ENCODE data around the gene NLRP7. TPM values are rescaled to one million over a fixed set of nuclear protein-coding genes. Genes with fewer than 3 reads are reported as not detected.
"Not testable (repeated sequence)": the region's sequence is repeated elsewhere in the genome, so short reads cannot be mapped to it uniquely, and the experiment has no call there.

Gene NLRP7
- total RNA-seq, 1 donor from 2014 or later = not detected

DNA sequence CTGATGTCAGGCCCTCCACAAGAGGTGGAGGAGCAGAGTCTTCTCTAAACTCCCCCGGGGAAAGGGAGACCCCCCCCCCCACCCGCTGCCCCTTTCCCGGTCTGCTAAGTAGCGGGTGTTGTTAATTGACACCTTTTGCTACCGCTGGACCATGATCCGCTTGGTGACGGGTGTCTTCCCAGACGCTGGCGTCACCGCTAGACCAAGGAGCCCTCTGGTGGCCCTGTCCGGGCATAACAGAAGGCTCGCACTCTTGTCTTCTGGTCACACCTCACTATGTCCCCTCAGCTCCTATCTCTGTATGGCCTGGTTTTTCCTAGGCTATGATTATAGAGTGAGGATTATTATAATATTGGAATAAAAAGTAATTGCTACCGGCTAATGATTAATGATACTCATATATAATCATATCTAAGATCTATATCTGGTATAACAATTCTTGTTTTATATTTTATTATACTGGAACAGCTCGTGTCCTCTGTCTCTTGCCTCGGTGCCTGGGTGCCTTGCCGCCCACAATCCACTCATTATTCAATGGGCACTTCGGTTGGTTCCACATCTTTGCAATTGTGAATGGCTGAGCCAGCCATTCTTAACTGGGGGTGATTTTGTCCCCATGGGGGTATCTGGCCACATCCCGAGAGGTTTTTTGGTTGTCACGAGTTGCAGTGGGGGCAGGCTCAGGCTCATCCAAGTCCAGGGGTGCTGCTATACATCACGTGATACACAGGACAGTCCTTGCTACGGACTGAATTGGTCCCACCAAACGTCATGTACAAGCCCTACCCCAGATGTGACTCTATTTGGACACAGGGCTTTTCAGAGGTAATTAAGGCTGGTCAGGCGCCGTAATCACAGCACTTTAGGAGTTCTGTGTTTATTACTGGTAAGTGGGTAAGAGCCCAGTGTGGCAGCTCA lies 27.4 kb downstream of the NLRP7 start:
- intact Hi-C loops (cut with micrococcal nuclease) = not testable (repeated sequence)

DNA sequence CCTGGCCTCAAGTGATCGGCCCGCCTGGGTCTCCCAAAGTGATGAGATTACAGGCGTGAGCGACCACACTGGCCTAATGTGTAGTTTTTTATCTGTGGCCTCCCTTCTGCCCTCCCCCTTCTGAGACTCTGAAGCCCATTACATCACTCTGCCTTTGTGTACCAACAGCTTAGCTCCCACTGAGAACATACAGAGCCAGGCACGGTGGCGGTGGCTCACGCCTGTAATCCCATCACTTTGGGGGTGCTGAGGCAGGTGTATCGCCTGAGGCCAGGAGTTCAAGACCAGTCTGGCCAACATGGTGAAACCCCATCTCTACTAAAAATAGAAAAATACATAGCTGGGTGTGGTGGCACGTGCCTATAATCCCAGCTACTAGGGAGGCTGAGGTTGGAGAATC lies 28.8 kb downstream of the NLRP7 start:
- intact Hi-C loops (cut with micrococcal nuclease) = no loop called here

- intact Hi-C loops (cut with micrococcal nuclease) = no loop called here
Observed at GRCh38 chr19:54916822-54917221, 30.5 kb downstream of the NLRP7 start.

DNA sequence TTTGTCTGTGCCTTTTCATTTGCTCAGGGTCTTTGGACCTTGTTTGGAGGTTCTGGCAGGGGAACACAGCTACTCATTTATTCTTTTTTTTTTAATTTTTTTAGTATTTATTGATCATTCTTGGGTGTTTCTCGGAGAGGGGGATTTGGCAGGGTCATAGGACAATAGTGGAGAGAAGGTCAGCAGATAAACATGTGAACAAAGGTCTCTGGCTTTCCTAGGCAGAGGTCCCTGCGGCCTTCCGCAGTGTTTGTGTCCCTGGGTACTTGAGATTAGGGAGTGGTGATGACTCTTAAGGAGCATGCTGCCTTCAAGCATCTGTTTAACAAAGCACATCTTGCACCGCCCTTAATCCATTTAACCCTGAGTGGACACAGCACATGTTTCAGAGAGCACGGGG lies 39.4 kb downstream of the NLRP7 start:
- intact Hi-C loops (cut with micrococcal nuclease) = not testable (repeated sequence)

- intact Hi-C loops (cut with micrococcal nuclease) = no loop called here
Observed at GRCh38 chr19:54906819-54907218, 40.5 kb downstream of the NLRP7 start.

DNA sequence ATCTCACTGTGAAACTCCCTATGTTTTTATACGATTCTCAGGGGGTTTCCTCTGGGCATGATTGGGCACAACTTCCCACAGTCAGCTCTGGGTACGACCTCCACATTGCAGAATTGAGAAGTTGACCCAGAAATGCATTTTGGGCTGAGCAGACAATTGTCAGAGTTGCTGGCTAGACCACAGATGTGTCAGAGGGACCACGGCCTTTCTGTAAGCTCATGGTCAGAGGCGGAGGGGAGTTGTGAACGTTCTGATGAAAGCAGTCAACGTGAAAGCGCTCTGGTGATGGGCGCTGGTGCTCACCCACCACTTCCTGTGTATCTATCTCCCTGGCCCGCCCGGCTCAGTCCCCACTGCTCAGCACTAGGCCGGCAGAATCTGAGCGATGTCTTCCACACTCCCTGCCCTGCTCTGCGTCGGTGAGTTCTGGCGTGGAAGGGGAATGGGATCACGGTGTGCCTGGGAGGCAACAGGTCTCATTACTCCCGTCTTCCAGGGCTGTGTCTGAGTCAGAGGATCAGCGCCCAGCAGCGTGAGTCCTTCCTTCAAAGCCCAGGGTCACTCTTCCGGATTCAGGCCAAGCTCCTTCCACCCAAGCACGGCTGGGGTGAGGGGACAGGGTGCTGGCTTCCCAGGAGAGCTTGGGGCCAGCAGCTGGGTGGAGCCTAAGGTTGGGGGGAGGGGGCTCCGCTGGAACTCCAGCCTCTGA lies 41.4 kb downstream of the NLRP7 start, which contains the start of gene NCR1:
NCR1 (plus strand) TSS at position 346 of the 709 bp plus-strand sequence; CDS start at position 386, 40 bp downstream.
- intact Hi-C loops (cut with micrococcal nuclease) = no loop called here

GRCh38 chr19:54905421-54905802 lies 41.9 kb downstream of the NLRP7 start:
- intact Hi-C loops (cut with micrococcal nuclease) = no loop called here

DNA sequence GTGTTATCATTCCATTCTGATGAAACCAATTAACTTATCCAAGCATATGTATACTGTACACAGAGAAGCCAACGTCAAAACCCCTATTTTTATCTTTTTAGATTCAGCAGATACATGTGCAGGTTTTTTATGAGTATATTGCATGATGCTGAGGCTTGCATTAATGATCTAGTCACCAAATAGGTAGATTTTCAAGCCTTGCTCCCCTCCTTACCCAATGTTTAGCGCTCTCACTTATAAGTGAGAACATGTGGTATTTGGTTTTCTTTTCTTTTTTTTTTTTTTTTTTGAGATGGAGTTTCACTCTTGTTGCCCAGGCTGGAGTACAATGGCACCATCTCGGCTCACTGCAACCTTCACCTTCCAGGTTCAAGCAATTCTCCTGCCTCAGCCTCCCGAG lies 43.1 kb downstream of the NLRP7 start:
- intact Hi-C loops (cut with micrococcal nuclease) = not testable (repeated sequence)

DNA sequence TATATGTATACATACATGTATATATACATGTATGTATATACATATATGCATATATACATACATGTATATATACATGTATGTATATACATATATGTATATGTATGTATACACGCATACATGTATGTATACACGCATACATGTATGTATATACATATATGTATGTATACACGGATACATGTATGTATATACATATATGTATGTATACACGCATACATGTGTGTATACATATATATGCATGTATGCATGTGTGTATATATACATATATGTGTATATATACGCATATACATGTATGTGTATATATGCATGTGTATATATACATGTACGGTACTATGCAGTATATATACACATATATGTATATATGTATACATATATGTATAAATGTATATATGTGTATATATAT lies 44.0 kb downstream of the NLRP7 start:
- intact Hi-C loops (cut with micrococcal nuclease) = no loop called here

- intact Hi-C loops (cut with micrococcal nuclease) = no loop called here
Observed at GRCh38 chr19:54902061-54902460, 45.3 kb downstream of the NLRP7 start.

DNA sequence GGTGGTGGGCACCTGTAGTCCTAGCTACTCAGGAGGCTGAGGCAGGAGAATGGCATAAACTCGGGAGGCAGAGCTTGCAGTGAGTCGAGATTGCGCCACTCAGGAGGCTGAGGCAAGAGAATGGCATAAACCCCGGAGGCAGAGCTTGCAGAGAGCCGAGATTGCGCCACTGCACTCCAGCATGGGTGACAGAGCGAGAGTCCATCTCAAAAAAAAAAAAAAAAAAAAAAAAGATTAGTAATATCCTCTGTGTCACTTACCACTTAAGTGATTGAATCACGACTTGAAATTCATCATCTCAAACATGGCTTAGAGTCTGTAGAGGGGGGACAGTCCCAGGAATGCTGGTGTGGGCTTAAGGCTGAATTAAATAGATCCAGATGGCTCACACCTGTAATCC lies 46.2 kb downstream of the NLRP7 start:
- intact Hi-C loops (cut with micrococcal nuclease) = not testable (repeated sequence)

GRCh38 chr19:54899646-54900045 lies 47.7 kb downstream of the NLRP7 start:
- intact Hi-C loops (cut with micrococcal nuclease) = not testable (repeated sequence)

- intact Hi-C loops (cut with micrococcal nuclease) = not testable (repeated sequence)
Observed at GRCh38 chr19:54898685-54899084, 48.6 kb downstream of the NLRP7 start.

DNA sequence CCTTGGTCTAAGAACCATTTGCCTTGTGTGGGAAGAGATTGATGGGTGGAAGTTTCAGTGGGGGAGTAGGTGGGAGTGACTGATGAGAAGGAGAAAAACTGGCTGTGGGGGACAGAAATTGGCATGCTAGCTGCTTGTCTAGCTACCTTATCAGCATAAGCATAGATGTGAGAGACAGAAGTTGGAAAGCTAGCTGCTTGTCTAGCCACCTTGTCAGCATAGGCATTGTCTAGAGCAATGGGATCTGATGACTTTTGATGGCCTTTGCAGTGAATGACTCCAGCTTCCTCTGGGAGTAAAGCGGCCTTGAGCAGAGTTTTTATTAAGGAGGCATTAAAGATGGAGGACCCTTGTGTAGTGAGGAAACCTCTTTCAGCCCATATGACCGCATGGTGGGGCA lies 51.3 kb downstream of the NLRP7 start:
- intact Hi-C loops (cut with micrococcal nuclease) = no loop called here

GRCh38 chr19:54894106-54894505 lies 53.2 kb downstream of the NLRP7 start:
- intact Hi-C loops (cut with micrococcal nuclease) = not testable (repeated sequence)

- intact Hi-C loops (cut with micrococcal nuclease) = no loop called here
Observed at GRCh38 chr19:54893406-54893805, 53.9 kb downstream of the NLRP7 start.

GRCh38 chr19:54889566-54889965 lies 57.8 kb downstream of the NLRP7 start:
- intact Hi-C loops (cut with micrococcal nuclease) = no loop called here

GRCh38 chr19:54888239-54888638 lies 59.1 kb downstream of the NLRP7 start:
- intact Hi-C loops (cut with micrococcal nuclease) = no loop called here

DNA sequence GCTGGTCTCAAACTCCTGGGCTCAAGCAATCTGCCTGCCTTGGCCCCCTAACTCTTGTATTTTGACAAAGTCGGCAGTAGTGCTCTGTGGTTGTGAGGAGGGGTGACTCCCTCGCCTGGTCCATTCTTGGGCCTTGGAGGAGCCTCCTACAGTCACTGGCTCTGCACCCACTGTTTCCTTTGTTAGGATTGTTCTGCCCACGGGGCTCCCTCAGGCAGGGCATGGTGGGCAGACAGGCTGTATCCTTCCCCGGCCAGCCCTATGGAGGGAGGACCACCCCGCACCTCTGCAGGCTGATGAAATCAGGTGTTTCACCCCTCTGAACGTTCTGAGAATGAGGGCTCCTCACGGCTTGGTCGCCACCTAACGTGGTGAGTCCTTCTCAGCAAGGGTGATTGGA lies 64.1 kb downstream of the NLRP7 start:
- intact Hi-C loops (cut with micrococcal nuclease) = no loop called here

DNA sequence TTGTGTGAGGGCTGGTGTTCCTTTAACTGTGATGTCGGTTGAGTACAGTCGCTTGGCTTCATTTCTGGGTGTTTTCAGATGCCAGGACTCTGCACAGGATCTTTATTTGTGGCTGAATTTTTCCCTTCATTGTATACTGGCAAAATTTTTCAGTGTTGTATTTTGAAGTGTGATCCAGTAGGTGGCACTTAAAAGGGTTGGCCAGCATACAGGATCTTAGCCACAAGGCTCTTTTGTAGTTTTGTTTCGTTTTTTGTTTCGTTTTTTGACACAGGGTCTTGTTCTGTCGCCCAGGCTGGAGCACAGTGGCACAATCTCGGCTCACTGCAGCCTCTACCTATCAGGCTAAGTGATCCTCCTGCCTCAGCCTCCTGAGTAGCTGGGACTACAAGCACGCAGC lies 64.6 kb downstream of the NLRP7 start:
- intact Hi-C loops (cut with micrococcal nuclease) = no loop called here

DNA sequence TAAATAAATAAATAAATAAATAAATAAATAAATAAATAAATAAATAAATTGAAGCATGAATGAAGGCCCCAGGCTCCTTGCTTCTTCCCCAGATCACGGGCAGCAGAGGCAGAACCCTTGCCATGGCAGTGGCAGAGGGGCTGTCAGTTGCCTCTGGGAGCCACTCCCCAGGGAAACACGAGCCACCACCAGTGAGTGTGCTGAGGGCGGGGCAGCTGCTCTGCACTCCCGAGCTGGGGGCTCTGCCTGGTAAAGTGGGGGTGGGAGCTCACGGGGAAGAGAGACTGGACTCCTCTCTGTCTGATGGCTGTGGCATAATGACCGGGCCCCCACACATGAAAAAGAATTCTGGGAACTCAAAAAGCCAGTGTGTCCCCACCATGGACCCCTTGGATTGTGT lies 65.4 kb downstream of the NLRP7 start:
- intact Hi-C loops (cut with micrococcal nuclease) = no loop called here

DNA sequence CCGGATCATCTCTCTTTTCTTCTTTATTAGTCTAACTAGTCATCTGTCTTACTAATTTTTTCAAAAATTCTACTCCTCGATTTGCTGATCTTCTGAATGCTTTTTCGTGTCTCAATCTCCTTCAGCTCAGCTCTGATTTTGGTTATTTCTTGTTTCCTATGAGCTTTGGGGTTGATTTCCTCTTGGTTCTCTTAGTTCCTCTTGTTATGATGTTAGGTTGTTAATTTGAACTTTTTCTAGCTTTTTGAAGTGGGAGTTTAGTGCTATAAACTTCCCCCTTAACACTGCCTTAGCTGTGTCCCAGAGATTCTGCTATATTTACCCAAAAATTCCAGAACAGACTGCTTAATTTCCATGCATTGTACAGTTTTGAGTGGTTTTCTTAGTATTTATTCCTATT lies 69.9 kb downstream of the NLRP7 start:
- intact Hi-C loops (cut with micrococcal nuclease) = no loop called here

DNA sequence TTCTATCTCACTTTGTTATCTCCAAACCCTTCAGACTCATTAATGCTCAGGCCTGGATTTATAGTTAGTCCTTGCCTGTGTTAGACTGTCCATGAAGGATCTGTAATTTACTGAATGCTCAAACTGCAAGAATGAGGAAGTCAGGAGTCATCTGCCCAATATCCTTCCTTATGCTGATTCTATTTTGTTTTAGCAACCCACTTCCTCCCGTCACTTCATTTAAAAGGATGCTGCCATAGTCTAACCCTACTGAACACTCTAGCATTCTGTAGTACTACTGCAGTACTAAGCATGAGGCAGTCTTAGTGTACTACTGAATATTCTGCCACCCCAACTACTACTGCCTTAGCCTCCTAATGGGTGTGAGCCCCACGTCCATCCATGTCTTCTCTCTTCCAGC lies 71.8 kb downstream of the NLRP7 start:
- intact Hi-C loops (cut with micrococcal nuclease) = no loop called here
